Activated CD4-positive, alpha-beta T cell treated with anti-CD3 and anti-CD28 coated beads for 4 hours (primary cell): ENCODE measurements around the gene PKD2L1.
"Not testable (repeated sequence)": the region's sequence is repeated elsewhere in the genome, so short reads cannot be mapped to it uniquely, and the experiment has no call there.

Source experiments
- DNase-seq, 2 donors: peaks; one replicate each; pipeline ENCODE4 v3.0.0-alpha.2; 2020

The PKD2L1 gene

DNA sequence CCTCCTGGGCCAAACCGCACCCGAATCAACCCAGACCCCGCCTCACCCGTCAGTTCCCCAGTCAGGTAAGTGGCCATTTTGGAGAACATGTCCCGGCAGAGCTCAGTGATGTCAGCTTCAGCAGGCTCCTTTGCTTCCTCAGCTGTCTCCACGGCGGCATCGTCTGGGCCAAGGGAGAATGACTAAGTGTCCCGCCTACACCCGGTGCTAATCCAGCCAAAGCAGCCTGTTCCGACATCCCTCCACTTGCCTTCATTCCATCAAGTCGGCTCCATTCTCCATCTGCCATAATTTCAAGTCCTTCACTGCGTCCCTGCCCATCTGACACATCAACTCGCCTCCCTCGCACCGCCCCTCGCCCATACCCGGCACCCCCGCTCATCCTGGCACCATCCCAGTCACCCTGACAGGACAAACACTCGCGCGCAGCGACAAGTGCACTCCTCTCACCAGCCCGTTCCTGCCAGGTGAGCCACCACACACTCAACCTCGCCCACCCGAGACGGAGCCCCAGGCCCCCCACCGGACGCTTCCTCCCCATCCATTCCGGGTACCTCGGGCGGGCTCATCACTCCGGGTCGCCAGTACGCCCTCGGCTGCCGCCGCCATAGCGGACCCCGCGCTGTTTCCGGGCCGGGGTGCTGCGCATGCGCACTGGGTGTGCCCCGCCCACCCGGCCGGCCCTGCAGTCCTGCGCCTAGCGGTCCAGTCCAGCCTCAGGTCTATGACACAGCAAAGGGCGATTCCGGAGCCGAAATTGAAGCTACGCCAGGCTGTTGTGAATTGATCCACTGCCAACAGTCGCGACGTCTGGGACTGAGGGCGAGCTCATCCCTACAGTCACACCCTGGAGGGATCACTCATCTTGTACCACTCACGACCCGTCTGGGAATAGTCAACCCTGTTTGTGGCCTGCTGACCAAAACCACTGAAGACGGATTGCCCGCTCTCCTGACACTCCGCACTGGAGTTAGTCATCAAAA is 43.7 kb downstream of the PKD2L1 start, which contains the start of gene BLOC1S2:
BLOC1S2 (minus strand) TSS at position 630 of the 983 bp plus-strand sequence; CDS start at position 609, 21 bp downstream.
- DNase-seq, result peak; percentile 81 to 85

DNA sequence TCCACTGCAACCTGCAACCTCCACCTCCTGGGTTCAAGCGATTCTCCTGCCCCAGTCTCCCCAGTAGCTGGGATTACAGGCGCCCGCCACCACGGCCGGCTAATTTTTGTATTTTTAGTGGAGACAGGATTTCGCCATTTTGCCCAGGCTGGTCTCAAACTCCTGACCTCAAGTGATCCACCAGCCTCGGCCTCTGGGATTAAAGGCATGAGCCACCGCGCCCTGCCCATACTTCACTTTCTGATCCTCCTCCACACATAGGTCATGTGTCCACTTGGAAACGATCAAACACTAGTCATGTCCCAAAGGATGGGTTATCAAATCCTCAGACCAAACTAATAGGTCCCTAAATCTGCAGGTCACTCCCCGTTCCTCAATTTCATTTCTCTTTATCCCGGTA is 44.7 kb downstream of the PKD2L1 start:
- DNase-seq, result not testable (repeated sequence)

DNA sequence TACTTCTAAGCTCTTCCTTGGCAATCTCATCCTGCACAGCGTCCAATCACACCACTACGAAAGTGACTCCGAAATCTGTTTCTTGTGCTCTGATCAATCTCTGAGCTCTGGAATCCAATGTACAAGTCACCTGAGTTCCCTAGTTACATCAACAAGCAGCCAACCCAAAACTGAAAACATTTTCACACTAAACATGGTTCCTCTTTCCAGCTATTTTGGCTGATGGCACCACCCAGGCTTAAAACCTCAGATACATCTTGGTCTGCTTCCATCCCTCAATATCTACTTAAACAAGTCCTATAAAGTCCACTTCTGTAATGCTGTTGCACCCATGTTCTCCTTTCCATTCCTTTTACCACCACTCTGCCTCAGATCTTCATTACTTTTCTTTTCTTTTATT is 47.1 kb downstream of the PKD2L1 start:
- no peak for DNase-seq

DNA sequence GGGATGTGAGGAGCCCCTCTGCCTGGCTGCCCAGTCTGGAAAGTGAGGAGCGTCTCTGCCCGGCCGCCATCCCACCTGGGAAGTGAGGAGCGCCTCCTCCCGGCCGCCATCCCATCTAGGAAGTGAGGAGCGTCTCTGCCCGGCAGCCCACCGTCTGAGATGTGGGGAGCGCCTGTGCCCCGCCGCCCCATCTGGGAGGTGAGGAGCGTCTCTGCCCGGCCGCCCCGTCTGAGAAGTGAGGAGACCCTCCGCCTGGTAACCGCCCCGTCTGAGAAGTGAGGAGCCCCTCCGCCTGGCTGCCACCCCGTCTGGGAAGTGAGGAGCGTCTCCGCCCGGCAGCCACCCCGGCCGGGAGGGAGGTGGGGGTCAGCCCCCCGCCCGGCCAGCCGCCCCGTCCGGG is 53.1 kb downstream of the PKD2L1 start:
- not testable (repeated sequence) for DNase-seq

DNA sequence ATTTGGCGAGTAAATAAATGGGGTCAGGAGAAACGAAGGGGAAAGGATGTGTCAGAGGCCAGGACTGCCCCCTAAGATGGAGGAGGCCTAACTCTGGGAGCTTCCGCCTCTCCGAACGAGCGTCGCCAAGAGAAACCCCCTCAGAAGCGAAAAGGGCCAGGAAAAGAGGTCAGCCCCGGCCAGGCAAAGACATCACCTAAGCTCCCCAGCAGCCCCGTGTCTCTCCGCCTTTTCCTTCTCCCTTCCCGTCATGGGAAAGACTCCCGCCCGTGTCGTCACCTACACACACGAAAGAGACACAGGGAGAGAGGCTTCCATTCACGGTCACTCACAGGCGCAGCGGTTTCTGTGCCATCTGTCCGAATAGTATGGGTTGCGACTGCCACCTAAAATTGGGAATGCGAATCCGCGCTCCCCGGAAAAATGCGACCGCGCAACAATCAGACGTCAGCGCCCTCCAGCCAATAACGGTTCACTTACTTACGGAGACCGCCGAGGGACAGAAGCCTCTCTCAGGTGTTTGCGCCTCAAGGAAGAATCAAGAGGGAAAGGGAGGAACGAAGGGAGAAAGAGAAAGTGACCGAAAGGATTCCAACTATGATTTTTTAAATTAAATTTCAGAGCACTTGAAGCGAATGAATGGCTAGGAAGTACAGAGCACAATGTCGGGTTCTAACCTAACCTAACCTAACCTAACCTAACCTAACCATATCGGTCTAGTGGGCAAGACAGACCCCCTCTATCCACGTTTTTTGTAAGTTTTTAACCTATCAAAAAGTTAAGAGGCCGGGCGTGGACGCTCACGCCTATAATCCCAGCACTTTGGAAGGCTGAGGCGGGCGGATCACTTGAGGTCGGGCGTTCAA is 62.6 kb downstream of the PKD2L1 start, which contains the start of gene CWF19L1:
CWF19L1 (minus strand) TSS at position 400 of the 866 bp plus-strand sequence; CDS start at position 355, 45 bp downstream.
- DNase-seq, result peak; percentile 70

DNA sequence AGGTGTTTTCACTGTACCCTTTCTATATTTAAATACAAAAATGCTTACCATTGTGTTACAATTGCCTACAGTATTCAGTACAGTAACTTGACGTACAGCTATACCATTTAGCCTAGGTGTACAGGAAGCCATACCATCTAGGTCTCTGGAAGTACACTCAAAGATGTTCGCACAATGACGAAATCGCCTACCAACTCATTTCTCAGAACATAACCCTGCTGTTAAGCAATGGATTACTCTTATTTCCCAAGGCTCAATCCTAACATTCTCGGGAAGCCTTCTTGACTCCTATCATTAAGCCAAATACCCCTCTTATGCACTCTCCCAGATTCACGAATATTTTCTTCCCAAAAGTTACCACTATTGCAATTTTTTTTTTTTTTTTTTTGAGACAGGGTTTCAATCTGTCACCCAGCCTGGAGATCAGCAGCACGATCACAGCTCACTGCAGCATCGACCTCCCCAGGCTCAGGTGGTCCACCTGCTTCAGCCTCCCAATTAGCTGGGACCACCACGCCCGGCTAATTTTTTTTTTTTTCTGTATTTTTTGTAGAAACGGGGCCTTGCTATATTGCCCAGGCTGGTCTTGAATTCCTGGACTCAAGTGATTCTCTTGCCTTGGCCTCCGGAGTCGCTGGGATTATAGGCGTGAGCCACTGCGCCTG is 64.1 kb downstream of the PKD2L1 start:
- DNase-seq, result no peak

DNA sequence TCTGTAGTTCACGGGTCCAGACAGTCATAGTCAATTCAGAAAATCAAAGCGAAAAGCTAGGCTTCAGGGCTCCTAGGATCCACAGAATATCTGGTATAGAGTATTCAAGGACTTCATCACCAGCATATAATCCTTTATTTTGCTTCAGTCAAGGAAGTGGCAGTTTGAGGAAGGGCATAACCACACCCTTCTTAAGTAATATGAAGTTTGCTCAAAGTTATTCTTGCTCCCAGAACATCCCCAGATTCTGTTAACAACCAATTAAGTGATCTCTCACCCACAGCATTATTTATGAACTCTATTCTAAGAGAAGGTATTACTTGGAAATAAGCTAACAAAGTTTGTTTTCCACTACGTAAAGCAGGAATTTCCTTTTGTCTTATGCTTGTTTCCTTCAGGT is 75.8 kb downstream of the PKD2L1 start:
- DNase-seq, result no peak

DNA sequence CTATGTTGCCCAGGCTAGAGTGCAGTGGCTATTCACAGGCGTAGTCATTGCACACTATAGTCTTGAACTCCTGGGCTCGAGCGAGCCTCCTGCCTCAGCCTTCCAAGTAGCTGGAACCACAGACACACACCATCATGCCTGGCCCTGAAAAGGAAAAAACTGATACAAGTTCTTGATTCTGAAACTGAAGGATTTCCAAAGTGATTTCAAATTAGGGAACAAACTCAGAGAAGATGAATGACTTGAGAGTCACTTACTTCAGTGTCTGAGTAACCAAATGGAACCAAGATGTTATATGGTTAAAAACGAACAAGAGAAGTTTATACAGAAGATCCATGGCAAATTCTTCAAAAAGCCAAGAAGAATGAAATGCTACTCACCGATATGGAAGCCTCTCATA is 77.0 kb downstream of the PKD2L1 start:
- no peak for DNase-seq

DNA sequence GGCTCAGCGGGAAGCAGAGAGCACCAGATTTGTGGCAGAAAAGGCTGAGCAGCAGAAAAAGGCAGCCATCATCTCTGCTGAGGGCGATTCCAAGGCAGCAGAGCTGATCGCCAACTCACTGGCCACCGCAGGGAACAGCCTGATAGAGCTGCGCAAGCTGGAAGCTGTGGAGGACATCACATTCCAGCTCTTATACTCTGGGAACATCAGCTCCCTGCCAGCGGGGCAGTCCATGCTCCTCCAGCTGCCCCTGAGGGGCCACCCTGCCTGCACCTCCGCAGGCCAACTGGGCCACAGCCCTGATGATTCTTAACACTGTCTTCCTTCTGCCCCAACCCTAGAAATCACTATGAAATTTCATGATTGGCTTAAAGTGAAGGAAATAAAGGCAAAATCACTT is 81.2 kb downstream of the PKD2L1 start:
- no peak for DNase-seq

DNA sequence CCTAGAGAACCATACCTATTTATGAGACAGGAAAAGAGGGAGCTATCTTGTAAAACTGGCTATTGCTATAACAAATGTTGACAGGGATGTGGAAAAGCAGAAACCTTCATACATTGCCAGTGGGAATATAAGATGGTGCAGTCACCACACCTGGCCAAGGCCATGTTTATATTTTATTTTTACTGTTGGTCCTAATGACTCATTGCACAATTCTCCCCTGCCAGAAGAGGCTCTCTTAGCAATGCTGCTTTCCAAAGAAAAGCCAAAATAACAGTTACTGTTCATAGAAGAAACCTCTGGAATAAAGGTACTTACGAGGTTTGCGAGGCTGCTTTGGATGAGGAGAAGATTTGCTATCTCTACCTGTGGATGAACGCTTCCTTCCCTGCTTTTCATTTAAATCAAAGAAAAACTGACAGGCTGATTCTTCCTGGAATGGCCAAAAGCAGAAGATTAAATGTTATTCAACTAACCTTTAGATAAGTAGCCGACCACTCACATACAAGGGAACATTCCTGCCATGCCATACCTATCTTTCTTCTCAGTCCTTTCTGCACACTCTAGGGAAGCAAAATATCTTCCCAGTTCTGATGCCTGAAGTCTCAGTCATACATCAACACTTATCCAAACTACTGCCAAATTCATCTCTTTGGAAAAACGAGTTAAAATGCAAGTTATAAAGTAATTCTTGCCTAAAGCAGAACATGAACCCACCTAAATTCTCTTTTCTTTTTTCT is 84.4 kb downstream of the PKD2L1 start:
- DNase-seq, result no peak

DNA sequence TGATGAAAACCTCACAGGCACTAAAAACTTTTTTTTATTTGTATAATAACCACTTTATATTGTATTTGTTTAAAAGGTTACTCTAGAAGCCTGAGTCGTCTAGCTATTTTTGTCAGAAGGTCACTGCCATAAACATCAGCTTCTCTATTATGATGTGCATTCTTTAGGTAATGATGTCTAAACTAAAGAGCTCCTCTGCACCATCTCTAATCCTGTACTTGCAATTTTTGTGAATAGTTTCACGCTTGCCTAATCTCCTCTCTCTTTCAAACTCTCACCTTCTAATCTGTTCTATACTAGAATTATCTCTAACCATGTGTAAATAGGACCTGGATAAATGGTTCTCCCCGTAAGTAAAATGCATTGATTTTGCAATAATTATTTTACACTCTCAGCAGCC is 90.2 kb downstream of the PKD2L1 start:
- no peak for DNase-seq

DNA sequence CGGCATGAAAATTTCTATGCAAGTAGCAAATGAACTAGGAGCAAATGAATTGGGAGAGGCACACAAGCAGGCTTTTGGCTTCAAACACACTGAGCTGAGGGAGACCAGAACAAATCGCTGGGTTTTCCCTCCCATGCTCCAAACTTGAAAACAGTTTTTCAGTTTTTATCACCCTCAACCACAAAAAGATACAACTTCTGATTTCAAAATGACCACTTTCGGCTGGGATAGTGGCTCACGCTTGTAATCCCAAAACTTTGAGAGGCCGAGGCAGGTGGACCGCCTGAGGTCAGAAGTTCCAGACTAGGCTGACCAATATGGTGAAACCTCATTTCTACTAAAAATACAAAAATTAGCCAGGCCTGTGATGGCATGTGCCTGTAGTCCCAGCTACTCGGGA is 91.6 kb downstream of the PKD2L1 start:
- DNase-seq, result no peak
